Stimulated activated CD4-positive, alpha-beta T cell treated with anti-CD3 and anti-CD28 coated beads, TNF-alpha, amount 100 ng/mL, for 48 hours (primary cell): ENCODE results near the gene CNST.
"Not testable (repeated sequence)": the region's sequence is repeated elsewhere in the genome, so short reads cannot be mapped to it uniquely, and the experiment has no call there.

Source experiments
- DNase-seq, 3 donors: peaks; one replicate each; pipeline ENCODE4 v3.0.0-alpha.2; 2020; ENCODE audit warnings: low read depth in 3 of 3

Gene CNST

DNA sequence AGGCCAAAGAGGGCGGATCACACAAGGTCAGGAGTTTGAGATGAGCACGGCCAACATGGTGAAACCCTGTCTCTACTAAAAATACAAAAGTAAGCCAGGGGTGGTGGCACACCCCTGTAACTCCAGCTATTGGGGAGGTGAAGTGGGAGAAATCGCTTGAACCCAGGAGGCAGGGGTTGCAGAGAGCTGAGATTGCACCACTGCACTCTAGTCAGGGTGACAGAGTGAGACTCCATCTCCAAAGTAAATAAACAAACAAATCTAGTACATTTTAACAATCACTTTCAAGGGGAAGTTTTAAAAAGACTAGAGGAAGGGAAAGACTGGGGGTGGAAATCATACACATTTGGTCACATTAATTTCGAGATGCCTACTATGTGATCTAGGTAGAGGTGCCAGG lies 6.9 kb upstream of the CNST start:
- DNase-seq = no peak

GRCh38 chr1:246560833-246561232 lies 5.4 kb upstream of the CNST start:
- DNase-seq = not testable (repeated sequence)

- no peak for DNase-seq
Measured at GRCh38 chr1:246564839-246565750, 1.2 kb upstream of the CNST start.

DNA sequence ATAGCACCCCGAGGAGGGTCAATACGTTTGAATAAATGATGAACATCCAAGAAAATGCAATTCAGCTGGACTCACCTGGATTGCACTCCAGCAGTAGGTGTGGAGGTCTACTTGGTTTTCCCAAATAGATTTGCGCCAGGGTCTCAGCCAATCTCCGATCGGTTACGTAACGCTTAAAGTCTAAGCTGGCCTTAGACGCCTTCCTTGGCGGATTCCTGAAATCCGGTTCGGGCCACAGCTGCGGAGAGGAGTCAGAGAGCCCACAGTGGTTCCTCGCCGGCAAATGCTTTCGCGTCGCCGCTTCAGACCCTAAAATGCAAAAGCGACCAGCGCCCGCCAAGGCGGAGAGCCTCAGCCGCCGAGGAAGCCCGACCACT lies 517 bp upstream of the CNST start:
- no peak for DNase-seq

GRCh38 chr1:246566813-246567645 lies 773 bp downstream of the CNST start:
- no peak for DNase-seq

DNA sequence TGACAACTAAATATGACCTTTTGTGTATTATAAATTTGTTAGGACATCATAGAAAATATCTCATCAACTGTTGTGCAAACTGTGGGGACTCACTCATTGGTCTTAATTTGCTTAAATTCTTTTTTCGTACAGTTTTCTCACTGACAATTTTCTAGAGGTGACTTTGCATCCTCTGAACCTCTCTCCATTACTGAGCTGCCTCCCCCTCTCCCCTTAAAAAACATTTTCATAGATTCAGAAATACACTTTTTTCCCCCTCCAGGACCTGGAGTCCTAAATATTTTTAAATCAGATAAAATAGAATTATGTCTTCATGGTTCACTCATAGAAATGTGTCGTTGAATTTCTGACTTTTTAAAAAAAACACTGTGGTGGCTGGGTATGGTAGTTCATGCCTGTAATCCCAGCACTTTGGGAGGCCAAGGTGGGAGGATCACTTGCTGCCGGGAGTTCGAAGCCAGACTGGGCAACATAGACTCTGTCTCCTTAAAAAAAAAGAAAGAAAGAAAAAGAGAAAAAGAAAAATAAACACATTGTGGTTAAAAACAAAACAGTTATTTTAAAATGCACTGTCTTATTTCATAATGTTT lies 1.5 kb downstream of the CNST start:
- DNase-seq = no peak

DNA sequence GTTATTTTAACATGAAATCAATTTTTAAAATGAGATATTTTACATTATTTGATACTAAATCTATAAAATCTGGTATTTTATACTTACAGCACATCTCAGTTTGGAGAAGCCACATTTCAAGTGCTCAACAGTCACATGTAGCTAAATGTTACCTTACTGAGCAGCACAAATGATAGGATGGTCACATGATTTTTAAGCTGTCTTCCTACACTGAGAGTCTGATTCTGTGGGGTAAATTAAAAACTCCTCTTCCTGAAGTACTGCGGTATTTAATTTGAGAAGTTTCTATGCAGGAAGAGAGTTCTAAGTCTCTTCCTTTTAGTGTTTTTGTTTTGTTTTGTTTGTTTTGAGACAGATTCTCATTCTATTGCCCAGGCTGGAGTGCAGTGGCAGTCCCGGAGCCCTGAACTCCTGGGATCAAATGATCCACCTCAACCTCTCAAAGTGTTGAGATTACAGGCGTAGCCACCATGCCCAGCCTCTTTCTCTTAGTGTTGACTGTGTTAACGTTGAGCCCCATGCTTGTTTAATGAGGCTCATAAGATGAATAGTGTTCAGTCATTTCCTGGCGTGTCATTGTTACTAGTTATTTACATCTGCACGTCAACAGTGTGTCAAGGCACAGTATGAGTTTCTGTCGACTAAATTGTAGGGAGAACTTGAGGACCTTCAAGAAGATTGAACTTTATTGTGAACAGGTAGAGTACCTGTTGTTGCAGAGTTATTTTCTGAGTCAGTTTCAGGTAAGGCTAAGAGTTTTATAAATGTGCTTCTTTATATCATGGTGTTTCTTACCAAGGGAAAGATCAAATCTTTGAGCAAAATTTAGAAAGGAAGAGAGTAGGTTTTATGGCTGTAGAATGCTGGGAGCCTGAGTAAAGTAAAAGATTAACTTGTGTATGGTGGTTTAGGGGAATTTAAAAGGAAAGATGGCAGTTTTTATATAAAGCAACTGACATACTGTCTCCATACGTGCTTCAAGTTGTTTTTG lies 3.3 kb downstream of the CNST start:
- no peak for DNase-seq

DNA sequence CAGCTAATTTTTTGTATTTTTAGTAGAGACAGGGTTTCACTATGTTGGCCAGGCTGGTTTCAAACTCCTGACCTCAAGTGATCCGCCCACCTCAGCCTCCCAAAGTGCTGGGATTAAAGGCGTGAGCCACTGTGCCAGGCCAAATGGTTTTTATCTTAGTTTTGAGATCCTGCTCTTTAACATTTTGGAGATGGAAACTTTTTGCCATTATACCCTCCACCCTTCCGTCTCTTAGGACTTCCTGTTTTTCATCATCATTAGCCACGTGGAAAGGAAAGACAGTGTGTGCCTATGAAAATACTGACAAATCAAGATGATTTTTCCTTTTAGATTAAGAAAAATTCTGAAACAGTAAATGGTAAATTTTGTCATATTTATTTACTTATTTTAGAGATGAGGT lies 5.1 kb downstream of the CNST start:
- not testable (repeated sequence) for DNase-seq

DNA sequence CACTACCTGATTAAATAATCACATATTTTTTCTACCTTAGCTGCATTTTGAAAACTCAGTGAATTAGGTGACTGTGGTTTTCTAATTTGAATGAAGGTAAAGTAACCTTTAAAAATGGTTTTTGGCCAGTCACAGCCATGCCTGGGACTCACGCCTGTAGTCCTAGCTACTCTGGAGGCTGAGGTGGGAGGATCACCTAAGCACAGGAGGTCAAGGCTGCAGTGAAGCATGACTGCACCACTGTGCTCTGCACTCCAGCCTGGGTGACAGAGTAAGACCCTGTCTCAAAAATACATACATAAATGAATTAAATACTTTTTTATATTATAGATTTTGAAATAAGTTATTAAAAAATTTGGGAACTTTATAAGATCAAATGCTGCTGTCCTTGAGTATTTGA lies 5.7 kb downstream of the CNST start:
- DNase-seq = no peak

DNA sequence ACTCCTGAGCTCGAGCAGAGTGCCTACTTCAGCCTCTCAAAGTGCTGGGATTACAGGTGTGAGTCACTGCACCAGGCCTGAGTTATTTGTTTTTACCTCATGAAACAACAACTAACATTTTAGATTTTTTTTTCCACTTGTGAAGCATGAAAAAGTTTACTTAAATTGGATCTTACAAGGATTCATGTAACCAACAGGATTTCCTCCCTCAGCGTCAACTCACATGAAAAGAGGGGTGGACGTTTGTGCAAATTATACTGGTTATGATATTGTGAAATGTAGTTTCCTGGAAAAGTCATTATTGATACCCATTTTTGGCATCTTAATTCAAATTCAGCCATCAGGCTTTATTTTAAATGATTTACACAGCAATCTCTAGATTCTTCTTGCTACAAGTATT lies 6.5 kb downstream of the CNST start:
- no peak for DNase-seq

GRCh38 chr1:246573491-246573890 lies 7.2 kb downstream of the CNST start:
- no peak for DNase-seq

DNA sequence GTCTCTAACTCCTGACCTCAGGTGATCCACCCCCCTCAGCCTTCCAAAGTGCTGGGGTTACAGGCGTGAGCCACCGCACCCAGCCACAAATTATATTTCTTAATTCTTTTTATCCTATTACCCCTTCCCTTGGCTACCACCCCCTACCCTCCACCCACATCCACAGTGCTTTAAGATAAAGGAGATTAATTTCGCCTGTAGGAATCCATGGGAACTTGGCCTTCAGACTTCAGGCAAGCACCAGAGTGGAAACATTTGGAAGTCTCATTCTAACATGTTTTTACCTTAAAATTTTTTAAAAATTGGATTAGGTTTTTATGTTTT lies 10.4 kb downstream of the CNST start:
- no peak for DNase-seq

- no peak for DNase-seq
Measured at GRCh38 chr1:246577082-246577719, 10.9 kb downstream of the CNST start.

GRCh38 chr1:246577720-246578106 lies 11.5 kb downstream of the CNST start:
- DNase-seq = no peak

DNA sequence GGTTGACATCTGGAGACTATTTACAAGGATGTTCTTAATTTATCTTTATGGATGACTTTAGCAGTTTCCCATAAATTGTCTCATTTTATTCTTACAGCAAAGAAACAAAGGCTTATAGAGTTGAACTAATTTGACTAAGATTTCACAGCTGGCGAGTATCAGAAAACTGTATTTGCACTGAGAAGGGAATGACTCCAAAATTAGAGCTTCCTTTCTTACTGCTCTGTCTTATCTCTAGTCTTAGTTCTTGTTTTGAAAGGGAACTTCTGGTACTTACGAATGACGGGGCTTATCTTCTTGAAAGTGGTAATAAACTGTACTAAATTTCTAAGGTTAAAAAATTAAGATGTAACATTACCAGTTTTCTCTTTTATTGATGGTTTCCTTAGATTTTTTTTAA lies 13.6 kb downstream of the CNST start:
- no peak for DNase-seq

DNA sequence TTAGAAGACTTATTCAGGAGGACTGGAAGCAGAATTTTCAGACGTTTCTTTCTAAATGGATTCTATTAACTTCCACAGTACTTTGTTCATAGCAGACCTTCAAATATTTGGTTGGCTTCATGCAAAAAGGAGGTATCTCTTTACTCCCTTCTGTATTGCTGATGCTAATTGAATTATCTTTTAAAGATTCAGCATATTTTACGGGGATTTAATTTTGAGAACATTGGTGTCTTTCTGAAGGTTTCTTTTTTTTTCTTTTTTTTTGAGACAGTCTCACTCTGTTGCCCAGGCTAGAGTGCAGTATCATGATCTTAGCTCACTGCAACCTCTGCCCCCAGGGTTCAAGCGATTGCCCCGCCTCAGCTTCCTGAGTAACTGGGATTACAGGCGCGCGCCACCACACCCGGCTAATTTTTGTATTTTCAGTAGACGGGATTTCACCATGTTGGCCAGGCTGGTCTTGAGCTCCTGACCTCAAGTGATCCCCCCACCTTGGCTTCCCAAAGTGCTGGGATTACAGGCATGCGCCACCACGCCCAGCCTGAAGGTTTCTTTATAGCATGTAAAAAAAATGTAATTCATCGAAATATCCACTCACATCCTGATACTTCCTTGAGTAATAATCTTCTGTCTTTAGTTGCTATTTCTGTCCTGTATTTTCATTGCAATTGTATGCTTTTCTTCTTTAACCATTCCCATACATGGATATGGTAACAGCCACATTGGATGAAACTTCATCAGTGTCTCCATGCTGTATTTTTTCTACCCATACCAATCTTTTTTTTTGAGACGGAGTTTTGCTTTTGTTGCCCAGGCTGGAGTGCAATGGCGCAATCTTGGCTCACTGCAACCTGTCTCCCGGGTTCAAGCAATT lies 14.5 kb downstream of the CNST start:
- no peak for DNase-seq

DNA sequence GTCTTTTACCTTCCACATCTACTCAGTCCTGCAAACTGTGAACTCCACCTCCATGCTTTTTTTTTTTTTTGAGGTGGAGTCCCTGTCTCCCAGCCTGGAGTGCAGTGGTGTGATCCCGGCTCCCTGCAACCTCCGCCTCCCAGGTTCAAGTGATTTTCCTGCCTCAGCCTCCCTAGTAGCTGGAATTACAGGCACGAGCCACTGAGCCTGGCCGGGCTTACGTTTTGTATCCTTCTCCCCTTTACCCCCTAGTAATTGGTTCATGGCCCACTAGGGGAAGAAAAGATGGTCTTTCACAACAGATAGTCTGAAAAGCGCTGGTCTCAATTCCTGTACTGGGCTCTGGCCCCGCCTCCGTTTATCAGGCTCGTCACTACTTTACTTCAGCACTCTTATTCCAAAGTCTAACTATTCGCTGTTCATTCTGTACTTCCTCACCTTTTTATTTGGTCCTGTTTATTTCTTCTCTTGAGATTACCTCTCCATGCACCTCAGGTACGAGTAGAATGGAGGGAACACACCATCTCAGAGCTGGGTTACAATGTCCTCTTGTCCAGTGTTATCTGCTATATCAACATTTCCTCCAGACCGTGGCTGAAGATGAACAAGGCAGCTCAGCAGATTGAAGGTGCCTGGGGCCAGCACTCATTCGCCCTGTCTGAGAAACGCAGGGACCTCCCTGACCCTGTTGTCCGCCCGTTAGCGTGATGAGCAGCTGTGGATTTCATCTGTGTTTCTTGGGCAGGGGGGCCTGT lies 16.2 kb downstream of the CNST start:
- no peak for DNase-seq

DNA sequence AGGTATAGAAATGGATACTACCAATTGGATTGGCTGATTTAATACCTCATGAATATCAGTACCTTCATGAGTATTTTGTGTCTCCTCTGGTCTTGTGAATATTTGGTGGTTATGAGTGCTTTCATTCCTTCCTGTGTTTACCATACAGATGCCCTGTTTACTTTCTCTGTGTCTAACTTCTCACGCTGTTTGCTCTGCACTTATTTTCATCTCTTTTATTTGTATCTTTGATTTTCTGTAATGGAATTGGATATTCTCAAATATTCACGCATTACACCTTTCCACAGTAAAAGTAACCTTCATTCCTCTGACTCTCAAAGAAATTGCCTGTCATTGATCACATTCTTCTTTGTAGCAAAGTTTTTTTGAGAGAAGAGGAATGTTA lies 16.8 kb downstream of the CNST start:
- DNase-seq = no peak

- DNase-seq = no peak
Measured at GRCh38 chr1:246583448-246584185, 17.4 kb downstream of the CNST start.
